ENCODE measurements around the gene ATP1A3.

DNA sequence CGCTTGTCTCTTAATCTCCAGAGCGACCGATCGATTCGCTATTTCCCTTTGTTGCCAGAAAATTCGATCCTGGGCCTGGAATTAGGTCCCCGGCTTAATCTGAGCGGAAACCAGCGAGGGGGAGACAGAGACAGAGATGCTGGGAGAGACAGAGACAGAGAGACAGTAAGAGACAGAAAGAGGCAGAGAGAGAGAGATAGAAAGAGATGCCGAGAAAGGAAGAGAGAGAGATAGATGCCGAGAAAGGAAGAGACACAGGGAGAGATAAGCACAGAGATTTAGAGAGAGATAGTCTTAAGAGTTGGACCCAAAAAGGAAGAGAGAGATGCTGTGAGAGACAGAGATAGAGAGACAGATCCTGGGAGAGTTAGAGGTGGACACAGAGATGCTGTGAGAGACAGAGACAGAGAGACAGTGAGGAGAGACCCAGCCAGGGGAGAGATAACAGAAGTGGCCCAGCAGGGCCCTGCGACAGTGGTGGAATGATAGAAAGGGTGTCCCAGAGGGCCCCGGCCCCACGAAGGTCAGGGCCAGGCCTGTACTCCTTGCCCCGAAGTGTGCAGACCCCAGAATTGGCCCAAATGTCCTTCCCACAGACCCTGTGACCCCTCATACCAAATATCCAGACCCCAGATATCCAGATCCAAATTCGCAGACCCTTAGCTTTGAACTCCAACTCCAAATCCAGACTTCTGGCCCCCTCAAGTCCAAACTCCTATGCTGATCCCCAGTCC is 67.1 kb downstream of the ATP1A3 start:
- TF ChIP-seq, protein P1, sequence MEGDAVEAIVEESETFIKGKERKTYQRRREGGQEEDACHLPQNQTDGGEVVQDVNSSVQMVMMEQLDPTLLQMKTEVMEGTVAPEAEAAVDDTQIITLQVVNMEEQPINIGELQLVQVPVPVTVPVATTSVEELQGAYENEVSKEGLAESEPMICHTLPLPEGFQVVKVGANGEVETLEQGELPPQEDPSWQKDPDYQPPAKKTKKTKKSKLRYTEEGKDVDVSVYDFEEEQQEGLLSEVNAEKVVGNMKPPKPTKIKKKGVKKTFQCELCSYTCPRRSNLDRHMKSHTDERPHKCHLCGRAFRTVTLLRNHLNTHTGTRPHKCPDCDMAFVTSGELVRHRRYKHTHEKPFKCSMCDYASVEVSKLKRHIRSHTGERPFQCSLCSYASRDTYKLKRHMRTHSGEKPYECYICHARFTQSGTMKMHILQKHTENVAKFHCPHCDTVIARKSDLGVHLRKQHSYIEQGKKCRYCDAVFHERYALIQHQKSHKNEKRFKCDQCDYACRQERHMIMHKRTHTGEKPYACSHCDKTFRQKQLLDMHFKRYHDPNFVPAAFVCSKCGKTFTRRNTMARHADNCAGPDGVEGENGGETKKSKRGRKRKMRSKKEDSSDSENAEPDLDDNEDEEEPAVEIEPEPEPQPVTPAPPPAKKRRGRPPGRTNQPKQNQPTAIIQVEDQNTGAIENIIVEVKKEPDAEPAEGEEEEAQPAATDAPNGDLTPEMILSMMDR (IDR thresholded peaks at IDR 0.05), result no peak
- no peak for TF ChIP-seq POLR2A (IDR thresholded peaks at IDR 0.05)

All from Peyer's patch (tissue), 4 donors.